Endothelial cell (in vitro differentiated cells): Measurements from ENCODE around the gene AKIRIN2. TPM values are rescaled to one million over a fixed set of nuclear protein-coding genes. Genes with fewer than 3 reads are reported as not detected.

ENCODE experiments used
- DNase-seq: peaks from one replicate; pipeline ENCODE4 v3.0.0; 2021; ENCODE audit warnings: low spot score
- H3K27ac Mint-ChIP-seq: one replicate; pipeline ENCODE4 v1.8.0; 2021; ENCODE audit warnings: mixed read lengths, inconsistent platforms; ENCODE audit not compliant: unreplicated experiment
- H3K27me3 Mint-ChIP-seq: one replicate; pipeline ENCODE4 v1.8.0; 2021; ENCODE audit warnings: mild to moderate bottlenecking, moderate library complexity, mixed read lengths, inconsistent platforms; ENCODE audit not compliant: unreplicated experiment
- H3K36me3 Mint-ChIP-seq: one replicate; pipeline ENCODE4 v1.8.0; 2021; ENCODE audit warnings: mild to moderate bottlenecking, low read depth, mixed read lengths, inconsistent platforms; ENCODE audit not compliant: unreplicated experiment
- H3K4me1 Mint-ChIP-seq: one replicate; pipeline ENCODE4 v1.8.0; 2021; ENCODE audit warnings: mild to moderate bottlenecking, mixed read lengths, inconsistent platforms; ENCODE audit not compliant: unreplicated experiment
- H3K4me3 Mint-ChIP-seq: one replicate; pipeline ENCODE4 v1.8.0; 2021; ENCODE audit warnings: mild to moderate bottlenecking, mixed read lengths, inconsistent platforms; ENCODE audit not compliant: unreplicated experiment
- H3K9me3 Mint-ChIP-seq: one replicate; pipeline ENCODE4 v1.8.0; 2021; ENCODE audit warnings: mixed read lengths, inconsistent platforms; ENCODE audit not compliant: unreplicated experiment
- total RNA-seq: library from RNA; stranded (reverse); fragmentation: NEBNext Ultra II Directional; extraction: Animal tissue kit (Norgen Biotek cat#: 25700); gene quantifications from one replicate; pipeline ENCODE4 v1.2.1, GENCODE V29; 2021; ENCODE audit not compliant: unreplicated experiment
- TF ChIP-seq, protein P1 (sequence below): fragments of 200-600 bp; sonication (generic); IDR thresholded peaks from one replicate; pipeline ENCODE4 v1.5.0; 2021; ENCODE audit warnings: antibody characterized with exemption; ENCODE audit not compliant: unreplicated experiment

Gene AKIRIN2
- total RNA-seq, 1 donor from 2014 or later: 59.3 TPM

DNA sequence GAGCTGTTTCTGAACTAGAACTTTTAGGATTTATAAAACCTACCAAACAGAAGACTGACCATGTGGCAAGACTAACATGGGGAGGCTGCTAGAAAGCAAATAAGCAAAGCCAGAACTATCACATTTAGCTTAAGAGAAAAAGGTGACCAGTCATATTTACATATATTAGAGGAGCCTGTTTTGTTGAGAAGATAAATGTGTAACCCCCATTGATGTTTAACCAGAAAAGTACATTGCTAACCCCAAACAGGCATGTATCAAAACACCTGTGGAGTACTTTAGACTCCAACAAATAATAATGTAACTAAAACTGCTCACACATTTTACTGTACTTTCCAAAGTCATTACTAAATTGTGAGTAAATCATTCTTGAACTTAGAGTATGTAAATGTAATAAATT, 35.0 kb downstream of the AKIRIN2 start:
- peaks cover 12% of the 10 kb centered on the region for H3K4me1 Mint-ChIP-seq
- no peaks in the 10 kb centered on the region for H3K36me3 Mint-ChIP-seq
- H3K27me3 Mint-ChIP-seq: no peaks in the 10 kb centered on the region
- TF ChIP-seq, protein P1, sequence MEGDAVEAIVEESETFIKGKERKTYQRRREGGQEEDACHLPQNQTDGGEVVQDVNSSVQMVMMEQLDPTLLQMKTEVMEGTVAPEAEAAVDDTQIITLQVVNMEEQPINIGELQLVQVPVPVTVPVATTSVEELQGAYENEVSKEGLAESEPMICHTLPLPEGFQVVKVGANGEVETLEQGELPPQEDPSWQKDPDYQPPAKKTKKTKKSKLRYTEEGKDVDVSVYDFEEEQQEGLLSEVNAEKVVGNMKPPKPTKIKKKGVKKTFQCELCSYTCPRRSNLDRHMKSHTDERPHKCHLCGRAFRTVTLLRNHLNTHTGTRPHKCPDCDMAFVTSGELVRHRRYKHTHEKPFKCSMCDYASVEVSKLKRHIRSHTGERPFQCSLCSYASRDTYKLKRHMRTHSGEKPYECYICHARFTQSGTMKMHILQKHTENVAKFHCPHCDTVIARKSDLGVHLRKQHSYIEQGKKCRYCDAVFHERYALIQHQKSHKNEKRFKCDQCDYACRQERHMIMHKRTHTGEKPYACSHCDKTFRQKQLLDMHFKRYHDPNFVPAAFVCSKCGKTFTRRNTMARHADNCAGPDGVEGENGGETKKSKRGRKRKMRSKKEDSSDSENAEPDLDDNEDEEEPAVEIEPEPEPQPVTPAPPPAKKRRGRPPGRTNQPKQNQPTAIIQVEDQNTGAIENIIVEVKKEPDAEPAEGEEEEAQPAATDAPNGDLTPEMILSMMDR: no peak
- H3K4me3 Mint-ChIP-seq: no peak overlapping the region
- H3K27ac Mint-ChIP-seq: no peak overlapping the region
- no peak for DNase-seq
- H3K9me3 Mint-ChIP-seq: no peaks in the 10 kb centered on the region

DNA sequence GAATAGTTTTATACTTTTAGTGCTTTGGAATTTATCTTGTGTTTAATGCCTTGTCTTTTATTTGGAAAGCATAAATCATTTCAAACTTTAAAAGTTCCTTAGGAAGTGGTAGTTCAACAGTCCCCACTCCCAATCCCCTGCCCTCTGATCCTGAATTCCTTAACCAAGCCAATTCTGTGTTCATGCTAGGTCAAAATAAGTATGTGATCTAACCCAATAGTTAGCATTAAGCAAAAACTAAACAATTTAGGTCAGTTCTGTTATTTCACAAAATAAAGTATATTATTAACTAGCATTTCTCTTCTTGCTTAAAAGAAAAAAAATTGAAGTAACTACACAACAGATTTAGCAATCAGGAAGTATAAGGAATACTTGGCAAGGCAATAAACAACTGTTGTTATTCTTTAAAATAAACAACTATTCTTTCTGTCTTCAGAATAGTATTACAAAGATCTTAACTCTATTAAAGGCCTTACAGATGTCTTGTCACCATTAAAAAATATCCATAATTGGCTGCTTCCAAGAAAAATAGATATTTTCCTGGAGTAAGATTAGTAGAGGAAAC, 37.0 kb downstream of the AKIRIN2 start:
- H3K9me3 Mint-ChIP-seq: no peaks in the 10 kb centered on the region
- no peak overlapping the region for H3K4me3 Mint-ChIP-seq
- no peaks in the 10 kb centered on the region for H3K27me3 Mint-ChIP-seq
- no peak overlapping the region for H3K27ac Mint-ChIP-seq
- DNase-seq: no peak
- TF ChIP-seq, protein P1: no peak
- peaks cover 3% of the 10 kb centered on the region for H3K36me3 Mint-ChIP-seq
- no peaks in the 10 kb centered on the region for H3K4me1 Mint-ChIP-seq

DNA sequence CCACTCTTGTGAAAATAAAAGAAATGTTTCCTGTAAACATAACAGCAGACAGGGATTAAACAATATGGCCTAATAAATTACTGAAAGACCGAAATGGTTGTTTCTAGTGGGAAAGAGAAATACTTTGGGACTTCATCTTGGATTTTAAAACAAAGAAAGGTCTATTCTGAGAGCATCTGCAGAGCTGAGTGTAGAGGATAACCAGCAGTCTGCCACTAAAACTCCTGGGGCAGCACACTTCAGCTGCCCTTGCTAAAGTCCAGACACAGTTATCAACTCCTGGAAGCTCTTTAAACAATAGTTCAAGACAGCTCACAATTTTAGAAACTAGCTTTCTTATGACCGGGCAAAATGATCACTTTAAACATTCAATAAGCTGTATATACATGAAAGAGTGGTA, 38.6 kb downstream of the AKIRIN2 start:
- H3K4me3 Mint-ChIP-seq: no peak overlapping the region
- peaks cover 8% of the 10 kb centered on the region for H3K36me3 Mint-ChIP-seq

DNA sequence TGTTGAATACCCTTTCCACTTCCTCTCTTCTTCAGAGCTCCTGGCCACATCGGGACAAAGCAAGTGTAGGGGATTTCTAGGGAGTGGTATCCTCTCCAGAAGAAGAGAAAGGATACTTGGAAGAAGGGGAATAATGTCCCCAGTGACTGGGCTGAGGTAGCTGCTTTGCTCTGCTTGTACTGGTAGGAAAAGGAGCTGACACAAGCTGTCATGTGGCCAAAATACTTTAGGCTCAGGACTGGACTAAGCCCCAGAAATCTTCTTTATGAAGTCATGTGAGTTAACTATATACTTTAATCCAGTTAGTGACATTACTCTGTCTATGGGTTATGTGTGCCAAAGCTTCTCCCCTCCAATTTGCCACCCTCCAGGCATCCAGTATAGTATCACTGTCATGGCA, 40.5 kb downstream of the AKIRIN2 start:
- no peak overlapping the region for H3K27ac Mint-ChIP-seq
- no peak overlapping the region for H3K4me3 Mint-ChIP-seq
- no peak for DNase-seq
- no peaks in the 10 kb centered on the region for H3K27me3 Mint-ChIP-seq
- H3K9me3 Mint-ChIP-seq: no peaks in the 10 kb centered on the region
- TF ChIP-seq, protein P1: no peak
- H3K4me1 Mint-ChIP-seq: peaks cover 9% of the 10 kb centered on the region
- H3K36me3 Mint-ChIP-seq: peaks cover 15% of the 10 kb centered on the region

More for the DNA sequence above, 38.6 kb downstream of the AKIRIN2 start:
- Mint-ChIP-seq H3K27ac (no peak overlapping the region), H3K27me3 (no peaks in the 10 kb centered on the region), H3K4me1 (no peaks in the 10 kb centered on the region), H3K9me3 (no peaks in the 10 kb centered on the region)
- TF ChIP-seq, protein P1: no peak
- no peak for DNase-seq

DNA sequence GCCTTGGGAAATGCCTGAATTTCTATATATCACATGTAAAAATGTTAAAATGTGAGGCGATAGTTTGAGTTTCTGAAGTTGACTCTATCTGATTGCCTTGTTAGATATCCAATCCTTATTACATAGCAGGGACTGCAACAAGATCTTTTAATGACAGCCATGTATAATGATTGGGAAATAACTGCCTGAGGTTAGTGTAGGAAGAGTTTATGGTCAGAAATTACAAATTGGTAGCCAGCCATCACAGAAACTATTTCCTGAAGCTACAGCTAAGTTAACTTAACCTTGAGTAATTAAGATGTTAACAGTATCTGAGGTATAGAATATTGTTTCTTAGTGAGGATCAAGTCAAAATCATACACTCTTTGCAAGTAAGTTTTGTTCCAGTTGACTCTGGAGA, 41.0 kb downstream of the AKIRIN2 start:
- Mint-ChIP-seq H3K36me3 (peaks cover 15% of the 10 kb centered on the region), H3K9me3 (no peaks in the 10 kb centered on the region), H3K27me3 (no peaks in the 10 kb centered on the region), H3K27ac (no peak overlapping the region), H3K4me3 (no peak overlapping the region), H3K4me1 (peaks cover 9% of the 10 kb centered on the region)
- TF ChIP-seq, protein P1: no peak
- no peak for DNase-seq
